ENCODE data around the gene ZSWIM6.

The ZSWIM6 gene

GRCh38 chr5:61559722-61560121, 227.7 kb downstream of the ZSWIM6 start:
- DNase-seq (ENCODE audit: low read depth in 1 of 2, low spot score in 1 of 2), result no peak
- no peak for TF ChIP-seq JUND (IDR thresholded peaks at IDR 0.05; ENCODE audit: low read depth)
- in situ Hi-C loops (cut with HindIII; ENCODE audit: low pct_unique_long_range_greater_than_20kb, low sequenced_read_pairs), result no loop called here

GRCh38 chr5:61563401-61563800, 231.3 kb downstream of the ZSWIM6 start:
- in situ Hi-C loops (cut with HindIII; ENCODE audit: low pct_unique_long_range_greater_than_20kb, low sequenced_read_pairs), result no loop called here
- no peak for TF ChIP-seq JUND (IDR thresholded peaks at IDR 0.05; ENCODE audit: low read depth)
- no peak for DNase-seq (ENCODE audit: low read depth in 1 of 2, low spot score in 1 of 2)

- DNase-seq (ENCODE audit: low read depth in 1 of 2, low spot score in 1 of 2), result no peak
- no peak for TF ChIP-seq JUND (IDR thresholded peaks at IDR 0.05; ENCODE audit: low read depth)
- in situ Hi-C loops (cut with HindIII; ENCODE audit: low pct_unique_long_range_greater_than_20kb, low sequenced_read_pairs), result no loop called here
Measured at GRCh38 chr5:61567337-61567736, 235.3 kb downstream of the ZSWIM6 start.

- in situ Hi-C loops (cut with HindIII; ENCODE audit: low pct_unique_long_range_greater_than_20kb, low sequenced_read_pairs), result no loop called here
- TF ChIP-seq JUND (IDR thresholded peaks at IDR 0.05; ENCODE audit: low read depth), result no peak
- no peak for DNase-seq (ENCODE audit: low read depth in 1 of 2, low spot score in 1 of 2)
Measured at GRCh38 chr5:61569353-61569752, 237.3 kb downstream of the ZSWIM6 start.

- in situ Hi-C loops (cut with HindIII; ENCODE audit: low pct_unique_long_range_greater_than_20kb, low sequenced_read_pairs), result no loop called here
- no peak for DNase-seq (ENCODE audit: low read depth in 1 of 2, low spot score in 1 of 2)
- no peak for TF ChIP-seq JUND (IDR thresholded peaks at IDR 0.05; ENCODE audit: low read depth)
Measured at GRCh38 chr5:61570767-61571166, 238.7 kb downstream of the ZSWIM6 start.

- in situ Hi-C loops (cut with HindIII; ENCODE audit: low pct_unique_long_range_greater_than_20kb, low sequenced_read_pairs), result no loop called here
- DNase-seq (ENCODE audit: low read depth in 1 of 2, low spot score in 1 of 2), result no peak
- TF ChIP-seq JUND (IDR thresholded peaks at IDR 0.05; ENCODE audit: low read depth), result no peak
Measured at GRCh38 chr5:61572959-61573358, 240.9 kb downstream of the ZSWIM6 start.

- no peak for DNase-seq (ENCODE audit: low read depth in 1 of 2, low spot score in 1 of 2)
- in situ Hi-C loops (cut with HindIII; ENCODE audit: low pct_unique_long_range_greater_than_20kb, low sequenced_read_pairs), result no loop called here
- no peak for TF ChIP-seq JUND (IDR thresholded peaks at IDR 0.05; ENCODE audit: low read depth)
Measured at GRCh38 chr5:61575103-61575502, 243.0 kb downstream of the ZSWIM6 start.

- in situ Hi-C loops (cut with HindIII; ENCODE audit: low pct_unique_long_range_greater_than_20kb, low sequenced_read_pairs), result no loop called here
- DNase-seq (ENCODE audit: low read depth in 1 of 2, low spot score in 1 of 2), result no peak
- no peak for TF ChIP-seq JUND (IDR thresholded peaks at IDR 0.05; ENCODE audit: low read depth)
Measured at GRCh38 chr5:61575581-61575980, 243.5 kb downstream of the ZSWIM6 start.

- TF ChIP-seq JUND (IDR thresholded peaks at IDR 0.05; ENCODE audit: low read depth), result no peak
- no peak for DNase-seq (ENCODE audit: low read depth in 1 of 2, low spot score in 1 of 2)
- in situ Hi-C loops (cut with HindIII; ENCODE audit: low pct_unique_long_range_greater_than_20kb, low sequenced_read_pairs), result no loop called here
Measured at GRCh38 chr5:61576556-61576955, 244.5 kb downstream of the ZSWIM6 start.

- in situ Hi-C loops (cut with HindIII; ENCODE audit: low pct_unique_long_range_greater_than_20kb, low sequenced_read_pairs), result no loop called here
- no peak for TF ChIP-seq JUND (IDR thresholded peaks at IDR 0.05; ENCODE audit: low read depth)
- no peak for DNase-seq (ENCODE audit: low read depth in 1 of 2, low spot score in 1 of 2)
Measured at GRCh38 chr5:61578858-61579503, 246.9 kb downstream of the ZSWIM6 start.

- no peak for TF ChIP-seq JUND (IDR thresholded peaks at IDR 0.05; ENCODE audit: low read depth)
- no peak for DNase-seq (ENCODE audit: low read depth in 1 of 2, low spot score in 1 of 2)
- in situ Hi-C loops (cut with HindIII; ENCODE audit: low pct_unique_long_range_greater_than_20kb, low sequenced_read_pairs), result no loop called here
Measured at GRCh38 chr5:61582205-61582820, 250.3 kb downstream of the ZSWIM6 start.

GRCh38 chr5:61582887-61583286, 250.8 kb downstream of the ZSWIM6 start:
- no peak for DNase-seq (ENCODE audit: low read depth in 1 of 2, low spot score in 1 of 2)
- in situ Hi-C loops (cut with HindIII; ENCODE audit: low pct_unique_long_range_greater_than_20kb, low sequenced_read_pairs), result no loop called here
- TF ChIP-seq JUND (IDR thresholded peaks at IDR 0.05; ENCODE audit: low read depth), result no peak

- in situ Hi-C loops (cut with HindIII; ENCODE audit: low pct_unique_long_range_greater_than_20kb, low sequenced_read_pairs), result no loop called here
- no peak for TF ChIP-seq JUND (IDR thresholded peaks at IDR 0.05; ENCODE audit: low read depth)
- no peak for DNase-seq (ENCODE audit: low read depth in 1 of 2, low spot score in 1 of 2)
Measured at GRCh38 chr5:61586096-61587084, 254.3 kb downstream of the ZSWIM6 start.
